CD4-positive, alpha-beta T cell treated with Interleukin-6 at 100 ng/mL for 8 hours (primary cell): ENCODE measurements around the gene NRGN.

ENCODE experiments used
- DNase-seq: peaks from one replicate; pipeline ENCODE4 v3.0.0-alpha.2; 2020; ENCODE audit warnings: mixed read lengths, low spot score

The NRGN gene

DNA sequence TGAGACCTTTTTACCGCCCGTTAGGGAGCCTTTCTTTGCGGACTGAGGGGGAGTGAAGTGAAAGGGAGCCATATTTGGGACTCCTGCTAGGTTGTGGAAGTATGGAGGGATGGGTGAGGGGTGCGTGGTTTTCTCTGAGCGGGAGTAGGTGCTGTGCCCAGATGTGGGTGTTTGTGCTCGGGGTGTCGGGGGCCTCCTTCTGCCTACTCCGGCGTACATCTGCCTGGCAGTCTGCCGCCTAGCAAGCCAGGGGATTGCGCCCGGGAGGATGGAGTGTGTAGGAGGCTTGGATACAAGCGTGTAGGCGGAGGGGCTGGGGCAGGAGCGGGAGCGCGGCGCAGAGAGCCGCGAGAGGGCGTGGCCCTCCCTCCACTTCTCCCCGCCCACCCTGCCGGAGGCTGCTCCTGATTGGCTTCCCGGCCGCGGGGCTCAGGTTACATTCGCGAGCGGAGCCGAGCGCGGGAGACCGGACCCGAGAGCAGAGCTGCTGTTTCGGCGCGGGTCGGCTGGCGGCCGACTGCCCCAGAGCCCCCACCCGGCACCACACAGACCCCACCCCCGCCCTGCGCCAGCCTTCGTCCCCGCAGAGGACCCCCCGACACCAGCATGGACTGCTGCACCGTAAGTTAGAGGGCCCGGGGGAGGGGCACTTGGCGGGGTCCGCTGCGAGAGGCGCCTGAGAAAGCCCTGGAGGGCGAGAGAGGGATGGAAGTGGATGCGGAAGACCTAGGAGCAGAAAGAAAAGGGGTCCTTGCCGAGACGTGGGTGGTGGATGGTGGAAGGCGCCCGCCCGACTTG, at the start of gene NRGN:
NRGN (plus strand) TSS at position 464 of the 798 bp plus-strand sequence; CDS start at position 607, 143 bp downstream.
- DNase-seq, result peak; percentile 78

DNA sequence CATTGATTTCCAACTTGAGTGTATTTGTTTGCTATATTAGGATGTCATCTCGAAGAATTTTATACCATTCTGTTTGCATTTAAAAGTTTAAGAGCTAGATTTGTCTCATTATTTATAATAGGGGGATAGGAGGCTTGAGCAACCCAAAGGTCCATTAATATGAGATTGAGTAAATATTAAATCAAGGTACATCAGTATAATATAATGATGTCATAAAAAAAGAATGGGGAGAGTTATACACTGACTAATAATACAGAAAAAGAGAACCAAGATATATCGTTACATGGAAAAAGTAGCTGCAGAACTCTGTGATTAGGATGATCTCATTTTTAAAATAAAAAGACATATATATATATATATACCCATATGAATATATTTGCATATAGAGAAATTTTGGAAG, 46.6 kb upstream of the NRGN start:
- no peak for DNase-seq

DNA sequence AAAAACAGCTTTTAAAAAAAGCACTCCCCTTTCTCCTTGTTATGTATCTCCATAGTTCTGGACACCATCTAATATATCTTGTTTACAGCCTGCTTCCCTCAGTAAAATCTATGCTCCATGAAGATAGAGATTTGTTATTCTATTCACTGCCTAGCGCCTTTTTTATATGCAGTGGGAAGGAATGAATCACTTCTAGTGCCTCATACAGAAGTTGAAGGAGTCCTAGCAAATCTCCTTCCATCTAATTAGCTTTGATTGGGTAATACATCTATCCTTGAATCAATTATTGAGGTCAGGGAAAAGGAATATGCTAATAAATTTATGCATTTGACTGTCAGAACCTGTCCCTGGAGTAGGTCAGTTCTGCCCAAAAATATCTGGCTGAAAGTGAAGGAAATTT, 40.2 kb upstream of the NRGN start:
- DNase-seq, result no peak

DNA sequence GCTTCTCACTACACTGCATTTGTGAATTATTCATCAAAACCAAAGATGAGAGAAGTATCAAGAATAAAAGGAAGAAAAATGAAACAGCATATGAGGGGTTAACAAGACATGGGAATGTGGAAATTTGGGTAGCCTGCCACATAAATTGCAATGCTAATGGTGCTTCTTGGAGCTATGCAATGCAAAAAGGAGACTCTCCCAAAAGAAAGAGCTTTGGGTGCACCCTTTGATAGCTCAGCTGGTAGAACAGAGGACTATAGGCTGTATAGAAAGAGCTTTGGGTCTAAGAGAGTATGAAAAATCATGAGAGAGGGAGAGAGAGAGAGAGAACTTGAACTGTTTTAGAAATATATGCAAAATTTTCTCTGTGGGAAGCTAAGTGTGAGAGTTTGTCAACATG, 39.7 kb upstream of the NRGN start:
- no peak for DNase-seq

DNA sequence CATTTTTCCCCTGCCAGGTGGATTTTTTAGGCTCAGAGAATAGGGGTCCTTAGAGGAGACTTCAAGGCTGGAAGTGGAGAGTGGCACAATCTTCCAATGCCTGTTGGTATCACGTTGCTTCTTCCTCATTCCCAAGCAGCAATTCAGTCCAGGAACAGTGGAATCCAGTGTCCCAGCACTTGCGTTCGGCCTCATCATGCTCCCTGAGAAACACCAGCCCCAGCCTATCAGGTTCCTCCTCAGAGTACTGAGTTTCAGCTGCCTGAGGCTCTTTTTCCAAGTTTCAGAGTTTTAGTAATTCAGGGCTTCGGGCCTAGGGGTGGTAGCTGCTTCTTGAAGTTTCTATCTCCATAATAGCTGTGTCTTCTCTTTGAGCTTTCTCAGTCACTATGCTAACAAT, 31.9 kb upstream of the NRGN start:
- no peak for DNase-seq

DNA sequence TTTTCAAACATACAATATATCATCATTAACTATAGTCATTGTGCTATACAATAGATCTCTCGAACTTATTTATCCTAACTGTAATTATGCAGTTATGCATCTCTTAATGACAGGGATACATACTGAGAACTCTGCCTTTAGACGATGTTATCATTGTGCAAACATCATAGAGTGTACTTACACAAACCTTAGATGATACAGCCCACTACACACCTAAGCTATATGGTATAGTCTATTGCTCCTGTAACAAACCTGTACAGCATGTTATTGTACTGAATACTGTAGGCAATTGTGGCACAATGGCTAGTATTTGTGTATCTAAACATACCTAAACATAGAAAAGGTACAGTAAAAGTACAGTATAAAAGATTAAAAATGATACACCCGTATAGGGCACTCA, 27.4 kb upstream of the NRGN start:
- no peak for DNase-seq

DNA sequence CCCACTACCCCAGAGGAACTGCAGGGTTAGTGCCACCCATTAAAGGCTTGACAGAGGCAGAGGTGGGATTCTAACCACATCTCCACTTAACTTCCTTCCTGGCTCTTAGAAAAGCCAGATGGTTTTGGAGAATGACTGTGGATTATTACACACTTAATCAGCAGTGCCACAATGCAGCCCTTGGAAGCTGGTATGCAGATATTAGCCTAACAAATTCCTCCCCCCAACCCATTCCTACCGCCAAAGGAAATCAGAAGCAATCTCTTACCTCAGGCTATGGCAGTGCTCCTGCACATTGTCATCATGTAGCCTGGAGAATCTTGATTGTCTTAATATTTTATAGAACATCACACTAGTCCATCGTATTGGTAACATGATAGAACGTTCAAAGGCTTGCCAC, 23.2 kb upstream of the NRGN start:
- DNase-seq, result no peak

DNA sequence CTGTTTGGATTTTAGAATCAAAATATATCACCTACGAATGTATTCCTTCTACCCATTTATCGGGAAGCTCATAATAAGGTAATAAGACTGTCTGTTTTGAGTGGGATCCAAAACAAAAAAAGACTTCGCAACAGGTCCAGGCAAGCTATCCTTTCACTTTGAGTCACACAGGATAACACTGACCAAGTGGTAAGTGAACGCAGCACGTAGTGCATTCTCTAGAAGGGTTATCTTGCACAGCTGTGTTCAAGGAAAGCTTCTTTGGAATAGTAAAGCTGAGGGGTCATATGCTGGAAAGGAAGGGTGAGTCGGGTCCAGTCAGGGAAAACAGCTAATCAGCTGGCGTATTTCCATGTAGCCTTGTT, 22.3 kb upstream of the NRGN start:
- no peak for DNase-seq

DNA sequence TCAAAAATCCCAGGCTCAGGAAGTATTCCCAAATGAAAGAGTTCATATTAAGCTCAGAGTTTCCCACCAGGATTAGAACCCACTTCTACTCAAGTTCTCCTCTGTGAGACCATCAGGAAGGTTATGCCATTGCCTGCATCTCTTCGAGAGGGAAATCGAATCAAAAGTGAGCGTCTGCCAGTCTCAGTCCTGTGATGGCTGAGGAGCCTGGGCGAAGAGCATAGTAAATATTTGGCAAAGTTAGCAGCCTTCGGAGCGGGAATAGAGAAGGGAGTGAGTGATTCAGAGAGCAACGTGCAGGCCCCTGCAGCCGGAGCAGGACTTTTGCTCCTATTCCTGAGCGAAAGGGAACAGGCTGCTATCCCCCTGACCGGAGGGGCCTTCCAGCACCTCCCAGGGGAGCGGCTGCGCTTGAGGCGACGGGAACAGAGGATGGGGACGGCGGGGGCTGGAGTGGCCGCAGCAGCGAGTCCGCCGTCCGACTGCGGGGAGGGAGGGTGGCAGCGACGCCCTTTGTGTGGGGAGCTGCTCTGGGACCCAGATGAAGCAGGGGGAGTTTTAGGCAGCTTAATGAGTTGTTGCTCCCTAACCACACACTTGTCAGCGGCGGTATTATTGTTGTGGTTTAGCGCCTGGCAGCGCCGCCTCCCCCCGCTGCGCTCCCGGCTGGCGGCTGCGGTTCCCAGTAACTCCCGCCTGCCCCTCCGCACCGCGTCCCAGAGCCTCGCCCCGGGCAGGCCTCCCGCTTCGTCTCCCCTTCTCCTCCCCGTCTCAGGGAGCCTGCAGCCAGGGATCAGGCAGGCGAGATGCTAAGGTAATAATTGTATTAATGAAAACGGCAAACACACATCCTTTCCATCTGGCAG, 21.7 kb upstream of the NRGN start:
- peak; percentile 7 for DNase-seq

DNA sequence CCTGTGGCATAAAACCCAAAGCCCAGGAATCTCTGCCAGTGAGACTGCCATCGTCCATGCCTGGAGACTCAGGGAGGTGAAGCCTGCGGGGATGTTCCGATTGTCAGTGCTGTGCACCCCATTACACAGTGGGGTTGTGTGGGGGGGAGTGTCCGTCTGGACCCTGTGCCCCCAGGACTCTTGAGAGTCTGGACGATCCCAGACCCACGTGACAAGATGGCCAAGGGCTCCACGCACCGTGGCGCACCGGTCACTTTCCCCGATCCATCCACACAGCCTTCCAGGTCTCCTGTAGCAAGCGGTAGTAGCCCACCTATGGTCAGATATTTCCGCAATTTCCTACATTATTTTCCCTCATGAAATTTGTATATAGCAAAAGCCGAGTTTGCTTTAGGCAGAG, 20.9 kb upstream of the NRGN start:
- no peak for DNase-seq

DNA sequence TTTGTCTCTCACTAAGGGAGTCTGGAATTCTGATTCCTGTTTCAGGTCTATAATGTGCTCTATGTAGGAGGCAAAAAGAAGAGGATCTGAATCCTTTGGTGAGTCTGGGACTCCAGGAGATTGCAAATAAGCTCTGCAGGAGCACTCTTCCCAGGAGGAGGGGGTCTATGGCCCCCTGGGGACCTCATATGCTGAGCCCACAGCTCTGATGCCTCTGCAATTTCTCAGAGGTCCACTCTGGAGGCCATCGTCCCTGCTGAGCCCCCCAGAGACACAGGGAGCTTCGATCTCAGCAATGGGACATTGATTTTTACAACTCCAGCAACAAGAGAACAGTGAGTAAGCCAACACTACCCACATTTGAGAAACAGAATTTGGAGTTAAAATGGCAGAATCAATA, 20.2 kb upstream of the NRGN start:
- no peak for DNase-seq

DNA sequence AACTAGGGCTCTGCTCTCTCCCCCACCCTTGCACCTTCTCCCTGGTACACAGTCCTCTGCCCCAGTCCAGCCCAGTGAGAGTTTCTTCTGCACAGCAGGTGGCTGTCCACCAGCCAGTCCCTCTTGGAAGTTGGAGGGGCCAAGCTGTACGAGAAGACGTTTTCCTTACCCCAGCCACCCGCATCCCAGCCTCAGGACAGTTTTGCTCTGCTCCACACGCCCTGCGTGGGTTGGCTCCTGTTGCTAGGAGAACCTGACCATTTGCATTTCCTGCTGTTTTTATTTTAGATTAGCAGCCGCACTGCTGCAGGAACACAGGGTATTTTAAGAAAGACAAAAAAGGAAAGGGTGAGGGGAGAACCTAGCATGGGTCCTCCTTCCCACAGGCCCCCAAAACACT, 17.6 kb upstream of the NRGN start:
- DNase-seq, result no peak

DNA sequence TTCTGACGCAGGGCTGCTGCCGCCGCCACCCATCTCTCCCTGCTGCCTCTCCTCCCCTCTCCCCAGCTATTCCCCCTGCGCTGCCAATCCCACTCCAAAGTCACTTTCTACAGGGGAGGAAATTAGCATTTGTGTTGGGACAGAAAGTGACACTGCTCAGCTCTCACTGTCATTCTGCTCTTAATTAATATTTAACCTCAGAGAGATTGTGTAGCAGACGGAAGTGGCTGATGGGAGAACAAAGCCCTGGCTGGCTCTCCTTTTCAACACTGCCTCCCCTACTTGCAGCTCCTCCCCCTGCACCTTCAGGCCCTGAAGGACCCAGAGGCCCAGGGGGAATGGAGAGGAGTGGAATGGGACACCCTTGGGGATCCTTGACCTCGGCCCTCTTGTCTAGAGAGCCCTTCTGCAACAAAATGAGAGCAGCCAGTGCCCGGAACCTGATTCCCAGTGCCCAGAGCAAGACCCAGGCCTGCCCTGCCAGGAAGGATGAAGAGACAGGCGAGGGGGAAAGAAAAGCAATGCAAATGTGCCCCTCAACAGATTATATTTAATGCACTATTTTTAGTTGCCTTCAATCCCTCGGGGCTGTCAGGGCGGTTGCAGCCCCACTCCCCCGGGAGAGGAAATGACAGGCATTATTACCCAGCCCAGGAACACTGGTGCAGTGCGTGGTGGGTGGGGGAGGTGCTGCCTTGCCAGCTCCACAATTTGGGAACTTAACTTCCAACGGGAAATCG, 14.6 kb upstream of the NRGN start:
- no peak for DNase-seq

DNA sequence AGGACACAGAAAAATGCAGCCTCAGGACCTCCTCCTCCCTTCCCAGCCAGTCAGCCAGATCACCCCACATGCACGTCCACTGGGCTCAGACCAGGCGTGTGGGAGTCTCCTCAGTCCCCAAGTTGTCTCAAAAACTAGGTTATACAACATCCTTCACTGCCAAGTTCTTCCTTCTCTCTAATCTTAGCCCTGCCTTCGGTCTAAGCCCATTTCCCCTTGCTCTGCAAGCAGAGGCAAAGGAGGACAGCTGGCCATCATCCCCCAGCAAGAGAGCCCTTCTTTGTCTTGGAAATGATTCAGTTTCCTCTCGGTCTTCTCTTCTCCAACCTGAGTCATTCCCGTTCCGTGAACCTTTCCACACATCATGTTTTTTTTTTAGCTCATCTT, 14.0 kb upstream of the NRGN start:
- DNase-seq, result no peak

DNA sequence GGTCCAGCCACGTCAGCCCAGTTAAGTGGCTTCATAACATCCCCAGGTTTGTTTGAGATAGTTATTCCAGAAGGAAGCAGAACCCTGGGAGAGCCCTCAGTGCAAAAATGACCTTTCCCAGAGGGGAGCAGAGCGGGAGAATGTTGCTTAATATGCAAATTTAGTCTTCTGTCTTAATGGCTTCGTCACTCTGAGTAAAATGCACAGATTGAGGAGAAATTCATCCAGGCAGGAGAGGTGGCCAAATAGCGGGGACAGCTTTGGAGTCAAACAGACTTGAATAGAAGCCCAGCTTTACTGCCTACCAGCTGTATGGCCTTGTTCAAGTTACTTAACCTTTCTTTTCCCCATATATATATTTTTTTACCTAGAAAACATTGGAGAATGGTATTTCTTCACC, 12.3 kb upstream of the NRGN start:
- DNase-seq, result no peak

DNA sequence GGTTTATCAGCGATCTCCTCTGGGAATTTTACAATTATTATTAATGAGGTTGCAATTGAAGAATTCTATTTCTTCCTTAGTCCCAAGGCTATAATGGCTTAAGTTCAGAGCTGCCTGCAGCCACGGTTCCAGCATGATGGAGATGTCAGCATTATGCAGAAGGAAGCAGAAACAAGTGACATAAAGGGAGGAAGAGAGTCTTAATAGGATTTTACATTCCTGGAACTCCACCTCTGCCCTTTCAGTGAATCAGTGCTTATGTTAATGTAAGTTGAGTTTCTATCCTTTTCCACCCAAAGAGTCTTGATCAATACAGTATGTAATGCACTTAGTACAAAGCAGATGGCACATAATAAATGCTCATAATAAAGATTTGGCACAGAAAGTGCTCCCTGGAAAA, 11.6 kb upstream of the NRGN start:
- DNase-seq, result no peak

DNA sequence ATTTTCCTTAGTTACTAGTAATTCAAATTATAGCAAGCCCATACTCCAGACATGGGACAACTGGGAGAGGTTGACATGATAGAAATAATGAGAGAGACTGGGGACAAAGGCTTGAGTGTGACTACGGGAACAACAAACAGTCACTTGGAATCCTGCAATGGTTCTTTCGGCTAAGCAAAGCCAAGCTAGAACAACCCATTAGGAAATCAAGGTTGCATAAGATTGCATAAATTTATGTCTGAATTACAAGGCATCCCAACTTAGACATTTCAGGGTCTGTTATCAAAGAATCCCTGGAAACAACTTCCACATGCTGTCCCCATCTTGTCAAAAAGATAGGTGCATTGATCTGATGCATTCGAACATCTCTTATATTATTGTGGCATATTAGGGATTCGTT, 10.2 kb upstream of the NRGN start:
- no peak for DNase-seq

DNA sequence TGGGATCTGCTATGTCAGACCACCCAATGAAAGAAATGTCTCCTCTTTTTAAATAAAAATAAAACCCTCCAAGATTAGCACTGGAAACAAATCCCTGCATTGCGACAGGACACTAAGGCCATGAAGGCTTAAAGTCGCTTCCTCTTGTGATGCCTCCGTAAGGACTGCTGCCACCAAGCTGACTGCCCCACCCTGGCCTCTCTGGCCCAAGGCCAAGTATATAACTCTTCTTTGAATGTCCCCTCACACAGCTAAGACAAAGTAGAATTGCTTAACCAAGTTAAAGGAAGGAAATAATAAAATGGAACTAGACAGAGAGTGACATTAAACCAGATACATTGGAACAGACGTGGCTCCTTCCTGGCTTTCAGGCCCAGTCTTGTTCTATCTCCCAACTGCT, 7.5 kb upstream of the NRGN start:
- no peak for DNase-seq

DNA sequence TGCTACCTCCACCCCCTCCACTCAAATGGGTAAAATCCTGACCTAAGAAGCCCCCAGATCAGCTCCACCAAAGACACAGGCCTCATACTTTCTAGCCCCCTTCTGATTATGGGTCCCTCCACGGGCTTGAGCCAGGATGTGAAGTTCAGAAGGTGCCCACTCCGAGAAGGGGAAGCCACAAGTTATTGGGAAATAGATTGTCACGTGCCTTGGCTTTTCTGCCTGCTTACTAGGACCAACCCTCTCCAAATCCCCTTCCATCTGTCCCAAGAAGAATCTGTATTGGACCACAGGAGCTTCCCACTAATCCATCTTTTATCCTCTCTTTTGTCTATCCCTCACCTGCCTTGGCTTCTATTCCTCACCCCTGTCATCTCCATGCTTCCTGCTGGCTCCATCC, 3.0 kb upstream of the NRGN start:
- no peak for DNase-seq

DNA sequence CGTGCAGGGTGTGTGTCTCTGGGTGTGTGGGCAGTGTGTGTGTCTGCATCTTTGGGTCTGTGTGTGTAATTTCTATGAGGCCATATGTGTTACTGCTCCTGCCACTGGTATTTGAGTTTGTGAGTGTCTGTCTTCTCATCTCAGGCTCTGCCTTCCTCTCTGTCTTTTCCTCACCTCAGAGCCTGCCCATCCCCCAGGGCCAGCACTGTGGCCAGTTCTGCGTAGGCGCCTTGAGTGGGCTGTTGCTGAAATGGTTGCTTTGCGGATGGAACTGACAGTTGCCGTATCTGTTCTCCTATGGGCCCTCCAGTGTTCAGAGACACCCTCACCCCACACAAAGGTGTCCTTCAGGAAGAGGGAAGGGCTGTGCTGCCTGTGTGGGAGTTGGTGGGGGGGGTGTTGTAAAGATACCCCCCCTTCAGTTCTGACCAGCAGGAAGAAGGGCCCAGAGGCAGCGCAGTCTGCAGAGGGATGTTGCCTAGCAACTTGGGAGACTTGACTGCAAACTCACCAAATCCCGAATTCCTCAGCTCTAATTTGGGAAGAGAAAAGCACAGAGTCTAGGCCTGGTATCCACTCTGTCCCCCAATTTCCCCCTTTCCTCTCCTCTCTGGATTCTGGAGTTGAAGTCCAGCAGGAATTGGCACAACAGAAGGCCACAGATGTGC, 2.0 kb upstream of the NRGN start:
- DNase-seq, result no peak

DNA sequence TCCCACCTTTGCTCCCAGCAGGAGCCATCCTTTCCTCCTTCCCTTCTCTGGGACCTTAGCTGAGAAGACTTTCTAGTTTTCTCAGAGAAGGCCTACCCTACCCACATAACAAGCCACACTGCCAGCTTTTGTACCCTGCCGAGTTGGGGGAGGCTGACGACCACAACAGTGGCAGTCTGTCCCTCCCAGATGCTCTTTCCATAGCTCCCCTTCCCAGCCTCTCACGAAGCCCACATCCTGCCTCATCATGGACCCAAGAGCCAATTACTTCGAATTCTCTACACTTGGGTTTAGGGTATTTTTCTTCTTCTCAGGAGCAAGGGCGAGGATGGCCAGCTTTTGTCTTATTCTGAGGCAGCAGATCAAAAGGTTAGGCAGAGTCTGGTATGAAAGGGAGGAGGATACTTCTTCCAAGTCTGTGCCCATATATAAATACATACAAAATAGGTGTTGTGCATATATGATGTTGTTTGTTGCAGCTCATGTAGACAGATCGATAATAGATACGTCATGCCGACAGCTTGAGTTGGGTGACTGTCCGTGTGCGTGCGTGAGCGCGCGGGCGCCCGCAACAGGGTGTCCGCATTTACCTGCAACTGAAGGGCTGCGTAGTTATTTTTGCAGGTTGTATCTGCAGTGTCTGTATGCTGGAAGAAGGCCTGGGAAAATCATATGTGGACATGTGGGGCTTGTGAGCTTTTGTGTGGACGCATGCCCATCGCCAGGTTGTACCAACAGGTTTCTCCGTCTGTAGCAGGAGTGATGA, 846 bp upstream of the NRGN start:
- DNase-seq, result no peak
